AG10803 (cell line): Measurements from ENCODE around the gene ACO2.

Experiments used
- DNase-seq: peaks from one replicate; pipeline ENCODE4 v3.0.0; 2010; ENCODE audit warnings: low read depth
- H3K4me3 ChIP-seq: 2 replicates; pipeline ENCODE4 v1.5.1; 2011; ENCODE audit warnings: mild to moderate bottlenecking, low read length, control low read depth
- TF ChIP-seq, protein P1 (sequence below): conservative IDR thresholded peaks from 2 replicates; pipeline ENCODE4 v1.5.1; 2011; ENCODE audit warnings: mild to moderate bottlenecking, low read length, control low read depth, inconsistent platforms

ACO2 gene

DNA sequence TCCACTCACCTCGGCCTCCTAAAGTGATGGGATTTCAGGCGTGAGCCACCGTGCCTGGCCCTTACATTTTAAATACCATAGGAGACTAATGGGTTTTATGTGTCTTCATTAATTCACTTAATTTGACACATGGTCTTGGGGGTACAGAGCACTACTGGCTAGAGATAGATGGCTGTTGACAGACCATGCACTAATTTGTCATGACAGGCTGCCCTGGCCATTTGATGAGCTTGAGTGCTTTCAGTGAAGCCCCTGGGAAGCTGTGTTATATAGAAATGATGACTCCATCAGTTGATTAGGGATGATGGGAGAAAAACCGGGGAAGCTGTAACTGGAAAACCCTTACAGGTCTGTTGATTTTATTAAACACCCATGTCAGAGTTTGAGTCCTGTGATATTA is 7.0 kb upstream of the ACO2 start:
- TF ChIP-seq, protein P1, sequence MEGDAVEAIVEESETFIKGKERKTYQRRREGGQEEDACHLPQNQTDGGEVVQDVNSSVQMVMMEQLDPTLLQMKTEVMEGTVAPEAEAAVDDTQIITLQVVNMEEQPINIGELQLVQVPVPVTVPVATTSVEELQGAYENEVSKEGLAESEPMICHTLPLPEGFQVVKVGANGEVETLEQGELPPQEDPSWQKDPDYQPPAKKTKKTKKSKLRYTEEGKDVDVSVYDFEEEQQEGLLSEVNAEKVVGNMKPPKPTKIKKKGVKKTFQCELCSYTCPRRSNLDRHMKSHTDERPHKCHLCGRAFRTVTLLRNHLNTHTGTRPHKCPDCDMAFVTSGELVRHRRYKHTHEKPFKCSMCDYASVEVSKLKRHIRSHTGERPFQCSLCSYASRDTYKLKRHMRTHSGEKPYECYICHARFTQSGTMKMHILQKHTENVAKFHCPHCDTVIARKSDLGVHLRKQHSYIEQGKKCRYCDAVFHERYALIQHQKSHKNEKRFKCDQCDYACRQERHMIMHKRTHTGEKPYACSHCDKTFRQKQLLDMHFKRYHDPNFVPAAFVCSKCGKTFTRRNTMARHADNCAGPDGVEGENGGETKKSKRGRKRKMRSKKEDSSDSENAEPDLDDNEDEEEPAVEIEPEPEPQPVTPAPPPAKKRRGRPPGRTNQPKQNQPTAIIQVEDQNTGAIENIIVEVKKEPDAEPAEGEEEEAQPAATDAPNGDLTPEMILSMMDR: no peak
- no peak for DNase-seq
- no peak overlapping the region for H3K4me3 ChIP-seq

- no peak for DNase-seq
- TF ChIP-seq, protein P1: no peak
- peak overlapping the region; percentile 94 for H3K4me3 ChIP-seq
These were observed 418 bp downstream of the ACO2 start for GRCh38 chr22:41469218-41469851.

DNA sequence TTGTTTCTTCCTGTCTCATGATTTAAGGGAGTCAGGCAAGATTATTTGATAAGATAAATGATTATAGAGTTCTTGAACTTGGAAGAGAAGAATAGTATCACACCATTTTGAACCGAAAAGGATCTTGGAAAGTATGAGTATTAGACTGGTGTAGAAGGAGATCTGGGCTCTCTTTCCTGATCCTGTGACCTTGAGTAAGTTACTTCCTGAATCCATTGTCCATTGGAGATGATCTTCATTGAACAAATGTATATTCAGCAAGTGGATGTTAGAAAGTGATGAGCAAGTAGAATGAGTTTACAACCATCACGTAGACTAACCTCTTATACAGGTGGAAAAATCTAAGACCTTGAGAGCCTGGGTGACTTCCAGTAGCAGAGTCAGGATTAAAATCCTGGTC is 2.0 kb downstream of the ACO2 start:
- no peak overlapping the region for H3K4me3 ChIP-seq
- TF ChIP-seq, protein P1: no peak
- no peak for DNase-seq

GRCh38 chr22:41471568-41471967 is 2.7 kb downstream of the ACO2 start:
- H3K4me3 ChIP-seq: no peak overlapping the region
- TF ChIP-seq, protein P1: no peak

DNA sequence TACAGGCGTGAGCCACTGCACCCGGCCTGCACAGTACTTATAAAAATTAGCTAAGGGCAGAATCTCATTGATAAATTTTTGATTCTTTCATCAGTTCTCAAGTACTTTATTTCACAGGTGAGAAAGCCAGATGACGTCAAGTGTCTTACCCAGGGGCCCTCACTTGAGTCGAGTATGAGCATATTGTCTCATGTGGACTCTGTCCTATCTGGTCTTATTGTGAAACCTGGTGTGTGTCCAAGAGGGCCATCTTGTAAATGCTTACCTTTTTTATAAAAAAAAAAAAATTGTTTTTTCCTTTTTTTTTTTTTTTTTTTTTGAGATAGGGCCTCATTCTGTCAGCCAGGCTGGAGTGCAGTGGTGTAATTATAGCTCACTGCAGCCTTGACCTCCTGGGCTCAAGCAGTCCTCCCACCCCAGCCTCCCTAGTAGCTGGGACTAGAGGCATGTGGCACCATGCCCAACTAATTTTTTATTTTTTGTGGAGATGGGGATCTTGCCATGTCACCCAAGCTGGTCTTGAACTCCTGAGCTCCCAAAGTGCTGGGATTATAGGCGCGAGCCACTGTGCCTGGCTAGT is 6.0 kb downstream of the ACO2 start:
- no peak for DNase-seq
- no peak overlapping the region for H3K4me3 ChIP-seq
- TF ChIP-seq, protein P1: no peak

More at GRCh38 chr22:41471568-41471967, 2.7 kb downstream of the ACO2 start:
- no peak for DNase-seq

DNA sequence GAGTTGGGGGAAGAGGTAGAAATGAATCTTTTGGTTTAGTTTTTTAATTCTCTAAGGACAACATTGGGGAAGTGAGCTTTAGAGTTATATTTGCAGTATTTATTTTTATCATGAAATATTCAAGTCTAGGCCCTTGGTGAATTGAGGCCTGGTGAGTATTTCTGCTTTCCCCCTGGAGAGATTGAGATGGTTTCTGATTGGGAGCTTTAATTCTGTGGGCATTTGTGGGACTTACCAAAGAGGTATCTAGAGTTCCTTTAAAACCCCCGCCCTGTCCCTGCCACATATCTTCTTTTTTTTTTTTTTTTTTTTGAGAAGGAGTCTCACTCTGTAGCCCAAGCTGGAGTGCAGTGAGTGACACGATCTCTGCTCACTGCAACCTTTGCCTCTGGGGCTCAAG is 9.6 kb downstream of the ACO2 start:
- TF ChIP-seq, protein P1: no peak
- H3K4me3 ChIP-seq: no peak overlapping the region
- DNase-seq: no peak

DNA sequence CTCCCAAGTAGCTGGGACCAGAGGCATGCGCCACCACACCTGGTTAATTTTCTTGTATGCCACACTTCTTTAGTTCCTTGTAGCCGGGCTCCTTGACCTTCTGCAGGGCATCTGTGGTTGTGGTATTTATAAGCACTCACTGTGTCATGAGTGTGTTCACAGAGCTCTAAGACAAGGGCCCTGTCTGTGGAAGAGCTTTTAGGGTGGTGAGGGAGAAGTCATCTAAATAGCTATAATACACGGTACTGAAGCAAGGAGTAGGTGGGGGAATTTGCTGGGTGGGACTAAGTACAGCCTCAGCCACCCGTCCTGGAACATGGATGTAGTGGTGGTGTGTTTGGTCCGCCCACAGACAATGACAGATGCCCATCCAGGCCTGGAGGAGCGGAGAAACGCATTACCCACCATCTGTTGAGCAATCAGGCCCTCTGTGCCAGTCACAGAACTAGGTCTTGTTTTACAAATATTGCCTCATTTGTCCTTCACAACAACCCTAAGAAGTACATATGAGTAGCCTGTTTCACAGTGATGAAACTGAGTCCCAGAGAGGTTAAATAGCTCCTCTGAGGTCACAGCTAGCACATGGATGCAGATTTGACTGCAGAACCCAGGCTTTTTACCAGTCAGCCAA is 10.1 kb downstream of the ACO2 start:
- TF ChIP-seq, protein P1: no peak
- DNase-seq: peak; percentile 42
- H3K4me3 ChIP-seq: no peak overlapping the region
